Fibroblast of villous mesenchyme (primary cell): Measurements from ENCODE around the gene C1GALT1. TPM values are rescaled to one million over a fixed set of nuclear protein-coding genes. Genes with fewer than 3 reads are reported as not detected.

Source experiments
- DNase-seq: peaks from one replicate; pipeline ENCODE4 v3.0.0-alpha.2; 2010; ENCODE audit warnings: low read depth
- H3K4me3 ChIP-seq: 2 replicates; pipeline ENCODE4 v1.5.1; 2011; ENCODE audit warnings: low read depth, mild to moderate bottlenecking, low read length
- total RNA-seq: library from RNA; depleted of rRNA; stranded (reverse); fragments of >200 nt; gene quantifications from 2 replicates; pipeline ENCODE4 v1.2.3, GENCODE V29; 2012
- TF ChIP-seq, protein P1 (sequence below): IDR thresholded peaks from 2 replicates; pipeline ENCODE4 v1.5.1; 2012; ENCODE audit warnings: low read depth, mild to moderate bottlenecking, low read length; ENCODE audit not compliant: insufficient read depth

C1GALT1 gene
- total RNA-seq, 1 donor = 11.7 TPM

DNA sequence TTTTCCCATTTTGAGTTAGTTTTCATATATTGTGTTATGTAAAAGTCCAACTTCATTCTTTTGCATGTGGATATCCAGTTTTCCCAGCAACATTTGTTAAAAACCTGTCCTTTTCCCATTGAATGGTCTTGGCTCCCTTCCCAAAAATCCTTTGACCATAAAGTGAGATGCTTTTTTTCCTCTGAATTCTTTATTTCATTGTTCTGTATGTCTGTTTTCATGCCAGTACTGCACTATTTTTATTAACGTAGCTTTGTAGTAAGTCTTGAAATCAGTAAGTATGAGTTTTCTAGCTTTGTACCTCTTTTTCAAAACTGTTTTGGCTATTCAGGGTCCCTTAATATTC lies 20.0 kb downstream of the C1GALT1 start:
- TF ChIP-seq, protein P1, sequence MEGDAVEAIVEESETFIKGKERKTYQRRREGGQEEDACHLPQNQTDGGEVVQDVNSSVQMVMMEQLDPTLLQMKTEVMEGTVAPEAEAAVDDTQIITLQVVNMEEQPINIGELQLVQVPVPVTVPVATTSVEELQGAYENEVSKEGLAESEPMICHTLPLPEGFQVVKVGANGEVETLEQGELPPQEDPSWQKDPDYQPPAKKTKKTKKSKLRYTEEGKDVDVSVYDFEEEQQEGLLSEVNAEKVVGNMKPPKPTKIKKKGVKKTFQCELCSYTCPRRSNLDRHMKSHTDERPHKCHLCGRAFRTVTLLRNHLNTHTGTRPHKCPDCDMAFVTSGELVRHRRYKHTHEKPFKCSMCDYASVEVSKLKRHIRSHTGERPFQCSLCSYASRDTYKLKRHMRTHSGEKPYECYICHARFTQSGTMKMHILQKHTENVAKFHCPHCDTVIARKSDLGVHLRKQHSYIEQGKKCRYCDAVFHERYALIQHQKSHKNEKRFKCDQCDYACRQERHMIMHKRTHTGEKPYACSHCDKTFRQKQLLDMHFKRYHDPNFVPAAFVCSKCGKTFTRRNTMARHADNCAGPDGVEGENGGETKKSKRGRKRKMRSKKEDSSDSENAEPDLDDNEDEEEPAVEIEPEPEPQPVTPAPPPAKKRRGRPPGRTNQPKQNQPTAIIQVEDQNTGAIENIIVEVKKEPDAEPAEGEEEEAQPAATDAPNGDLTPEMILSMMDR = no peak
- H3K4me3 ChIP-seq = no peak overlapping the region
- no peak for DNase-seq

DNA sequence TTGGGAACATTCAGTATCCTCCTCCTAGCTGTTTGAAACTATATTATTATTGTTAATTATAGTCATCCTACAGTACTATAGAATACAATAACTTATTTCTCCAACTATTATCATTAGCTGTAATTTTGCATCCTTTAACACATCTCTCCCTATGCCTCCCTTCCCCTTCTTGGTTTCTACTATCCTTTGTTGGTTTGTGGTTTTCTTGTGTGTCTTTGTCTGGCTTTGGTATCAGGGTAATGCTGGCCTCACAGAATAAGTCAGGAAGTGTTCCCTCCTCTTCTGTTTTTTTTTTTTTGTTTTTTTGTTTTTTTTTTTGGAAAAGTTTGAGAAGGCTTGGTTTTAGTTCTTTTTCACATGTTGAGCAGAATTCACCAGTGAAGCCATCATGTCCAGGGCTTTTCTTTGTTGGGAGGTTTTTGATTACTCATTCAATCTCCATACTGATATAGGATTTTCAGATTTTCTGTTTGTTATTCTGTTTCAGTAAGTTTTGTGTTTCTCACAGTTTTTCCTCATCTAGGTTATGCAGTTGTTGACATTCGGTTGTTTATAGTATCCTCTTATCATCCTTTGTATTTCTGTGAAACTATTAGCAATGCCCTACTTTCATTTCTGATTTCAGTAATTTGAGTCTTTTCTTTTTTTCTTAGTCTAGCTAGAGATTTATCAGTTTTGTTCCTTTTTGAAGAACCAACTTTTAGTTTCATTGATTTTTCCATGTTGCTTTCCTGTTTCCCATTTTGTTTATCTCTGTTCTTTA lies 21.6 kb downstream of the C1GALT1 start:
- TF ChIP-seq, protein P1 = no peak
- peak; percentile 23 for DNase-seq
- no peak overlapping the region for H3K4me3 ChIP-seq

DNA sequence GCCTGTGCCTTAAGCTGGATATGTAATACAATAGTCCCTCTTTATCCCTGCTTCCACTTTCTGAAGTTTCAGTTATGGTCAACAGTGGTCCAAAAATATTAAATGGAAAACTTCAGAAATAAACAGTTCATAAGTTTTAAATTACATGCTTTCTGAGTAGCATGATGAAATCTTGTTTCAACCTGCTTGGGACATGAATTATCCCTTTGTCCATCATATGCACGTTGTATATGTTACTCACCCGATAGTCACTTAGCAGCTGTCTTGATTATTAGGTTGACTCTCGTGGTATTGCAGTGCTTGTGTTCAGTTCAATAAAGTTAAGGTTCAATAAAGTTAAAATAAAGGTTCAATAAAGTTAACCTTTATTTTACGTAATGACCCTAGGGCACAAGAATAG lies 25.5 kb downstream of the C1GALT1 start:
- DNase-seq = no peak
- no peak overlapping the region for H3K4me3 ChIP-seq
- TF ChIP-seq, protein P1 = no peak

DNA sequence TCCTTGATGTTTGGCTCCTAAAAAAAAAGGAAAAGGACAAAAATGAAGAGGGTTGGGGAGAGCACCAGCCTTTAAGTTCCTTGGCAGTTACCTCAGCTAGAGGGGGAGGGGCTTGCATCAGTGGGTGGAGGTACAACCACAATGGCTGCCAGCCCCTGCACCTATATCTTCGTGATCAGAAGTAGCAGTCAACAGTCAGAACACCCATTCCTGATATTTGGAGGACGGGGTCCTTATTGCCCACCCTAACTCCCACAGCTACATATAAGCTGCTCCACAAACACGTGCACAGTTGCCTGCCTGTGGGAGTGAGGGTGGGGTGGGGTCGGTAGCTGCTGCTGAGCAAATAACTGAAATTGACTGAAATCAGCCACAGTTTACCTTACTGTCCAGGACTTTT lies 26.2 kb downstream of the C1GALT1 start:
- DNase-seq = no peak
- TF ChIP-seq, protein P1 = no peak
- H3K4me3 ChIP-seq = no peak overlapping the region

DNA sequence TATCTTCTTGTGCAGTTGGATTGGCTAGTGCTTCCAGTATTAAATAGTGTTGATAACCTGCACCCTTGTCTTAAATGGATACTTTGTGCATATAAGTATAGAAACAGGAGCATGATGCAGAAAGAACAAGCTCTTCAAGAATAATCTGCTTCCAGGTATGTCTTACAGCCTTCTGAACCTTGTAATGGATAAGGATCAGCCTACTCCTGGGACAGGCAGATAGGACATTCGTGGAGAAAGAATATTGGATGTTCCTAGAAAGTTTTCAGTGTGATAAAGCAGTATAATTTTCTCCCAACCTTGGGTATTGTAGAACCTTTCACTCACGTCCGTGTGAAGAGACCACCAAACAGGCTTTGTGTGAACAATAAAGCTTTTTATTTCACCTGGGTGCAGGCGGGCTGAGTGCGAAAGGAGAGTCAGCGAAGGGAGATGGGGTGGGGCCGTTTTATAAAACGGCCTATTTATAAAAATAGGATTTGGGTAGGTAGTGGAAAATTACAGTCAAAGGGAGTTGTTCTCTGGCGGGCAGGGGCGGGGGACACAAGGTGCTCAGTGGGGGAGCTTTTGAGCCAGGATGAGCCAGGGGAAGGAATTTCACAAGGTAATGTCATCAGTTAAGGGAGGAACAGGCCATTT lies 27.2 kb downstream of the C1GALT1 start:
- TF ChIP-seq, protein P1 = no peak
- DNase-seq = no peak

DNA sequence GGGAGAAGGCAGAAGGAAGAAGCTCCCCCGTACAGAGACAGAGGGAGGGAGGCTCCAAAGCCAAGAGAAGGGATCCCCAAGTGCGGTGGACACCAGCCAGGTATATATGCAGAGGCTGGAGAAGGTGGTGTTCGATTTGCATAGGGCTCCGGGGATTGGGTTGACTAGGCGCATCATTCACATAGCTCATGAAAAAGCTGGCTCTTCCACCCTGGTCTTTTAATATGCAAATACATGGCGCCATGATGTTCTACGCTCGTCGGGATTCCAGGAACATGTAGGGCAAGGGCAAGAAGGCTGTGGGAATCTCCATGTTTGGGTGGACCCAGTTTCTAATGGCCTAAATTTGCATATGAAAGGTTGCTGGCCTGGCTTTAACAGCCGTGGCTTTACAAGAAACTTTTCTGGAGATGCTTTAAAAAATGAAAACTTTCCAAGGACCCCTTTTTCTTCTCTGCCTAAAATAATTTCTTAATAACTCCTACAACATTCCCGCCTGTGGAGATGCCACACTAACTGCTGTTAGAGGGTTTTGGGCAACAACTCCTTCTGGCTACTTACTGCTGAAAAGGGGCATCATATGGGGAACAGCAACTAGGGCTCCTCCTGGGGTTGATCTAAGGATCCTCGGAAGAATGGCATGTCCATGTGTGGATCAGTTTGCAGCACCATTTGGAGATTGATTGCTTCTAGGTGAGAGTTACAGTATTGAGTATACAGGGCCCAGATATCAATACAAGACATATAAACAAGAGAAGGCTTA lies 28.3 kb downstream of the C1GALT1 start:
- no peak for DNase-seq
- no peak overlapping the region for H3K4me3 ChIP-seq
- TF ChIP-seq, protein P1 = no peak

More for the DNA sequence above, 27.2 kb downstream of the C1GALT1 start:
- no peak overlapping the region for H3K4me3 ChIP-seq
